GM23248 (cell line): ENCODE data around the gene EML6. TPM values are rescaled to one million over a fixed set of nuclear protein-coding genes. Genes with fewer than 3 reads are reported as not detected.

ENCODE experiments used
- DNase-seq: peaks from one replicate; pipeline ENCODE4 v3.0.0-alpha.2; 2015
- H2AFZ ChIP-seq: fragments of 200-600 bp; sonication (generic); 2 replicates; pipeline ENCODE4 v1.6.1; 2016; ENCODE audit warnings: antibody characterized with exemption
- H3F3A ChIP-seq: fragments of 200-600 bp; sonication (generic); 2 replicates; pipeline ENCODE4 v1.6.1; 2016; ENCODE audit warnings: mild to moderate bottlenecking, antibody characterized with exemption, mixed run types; ENCODE audit not compliant: insufficient read depth
- H3K27ac ChIP-seq: fragments of 200-600 bp; sonication (generic); 2 replicates; pipeline ENCODE4 v1.5.1; 2016; ENCODE audit warnings: mild to moderate bottlenecking
- H3K27me3 ChIP-seq: fragments of 200-600 bp; sonication (generic); replicated peaks from 2 replicates; pipeline ENCODE4 v1.6.1; 2016; ENCODE audit warnings: mild to moderate bottlenecking; ENCODE audit not compliant: insufficient read depth
- H3K36me3 ChIP-seq: fragments of 200-600 bp; sonication (generic); 2 replicates; pipeline ENCODE4 v1.6.1; 2016; ENCODE audit warnings: low read depth, mild to moderate bottlenecking
- H3K4me1 ChIP-seq: fragments of 200-600 bp; sonication (generic); 2 replicates; pipeline ENCODE4 v1.6.1; 2016; ENCODE audit warnings: mild to moderate bottlenecking; ENCODE audit not compliant: insufficient read depth
- H3K4me2 ChIP-seq: fragments of 200-600 bp; sonication (generic); one replicate; pipeline ENCODE4 v1.6.1; 2016; ENCODE audit warnings: mild to moderate bottlenecking; ENCODE audit not compliant: unreplicated experiment
- H3K4me3 ChIP-seq: fragments of 200-600 bp; sonication (generic); 2 replicates; pipeline ENCODE4 v1.5.1; 2016; ENCODE audit warnings: mild to moderate bottlenecking
- H3K79me2 ChIP-seq: fragments of 200-600 bp; sonication (generic); 2 replicates; pipeline ENCODE4 v1.6.1; 2016; ENCODE audit warnings: mild to moderate bottlenecking; ENCODE audit not compliant: insufficient read depth
- H3K9ac ChIP-seq: fragments of 200-600 bp; sonication (generic); 2 replicates; pipeline ENCODE4 v1.6.1; 2016; ENCODE audit warnings: mild to moderate bottlenecking
- H3K9me2 ChIP-seq: fragments of 200-600 bp; sonication (generic); 2 replicates; pipeline ENCODE4 v1.6.1; 2016; ENCODE audit warnings: mixed run types, mild to moderate bottlenecking, moderate library complexity; ENCODE audit not compliant: insufficient read depth
- H3K9me3 ChIP-seq: fragments of 200-600 bp; sonication (generic); one replicate; pipeline ENCODE4 v1.6.1; 2017; ENCODE audit warnings: low read depth
- H4K20me1 ChIP-seq: fragments of 200-600 bp; sonication (generic); 2 replicates; pipeline ENCODE4 v1.6.0; 2016; ENCODE audit not compliant: insufficient read depth
- EZH2 ChIP-seq: fragments of 200-600 bp; sonication (generic); IDR thresholded peaks from 2 replicates; pipeline ENCODE4 v1.6.1; 2018; ENCODE audit warnings: antibody characterized with exemption, mild to moderate bottlenecking; ENCODE audit not compliant: insufficient read depth, poor library complexity, severe bottlenecking
- EZH2phosphoT487 ChIP-seq: fragments of 200-600 bp; sonication (generic); IDR thresholded peaks from 2 replicates; pipeline ENCODE4 v1.6.1; 2018; ENCODE audit warnings: antibody characterized with exemption, moderate library complexity, mild to moderate bottlenecking, low read depth; ENCODE audit not compliant: insufficient read depth
- WGBS, 2 experiments: methylation state at CpG; one replicate each; pipeline ENCODE4 v1.1.6; 2015 to 2017; ENCODE audit warnings: low lambda C conversion rate in 2 of 2, low coverage in 1 of 2; ENCODE audit errors: missing lambda C conversion rate in 2 of 2; 5-methylcytosine and 5-hydroxymethylcytosine counted together
- in situ Hi-C: fragments of 300-500 bp; cut with MboI; formaldehyde crosslinking; loops from 2 replicates; pipeline ENCODE4 v1.15.0; 2020
- polyA plus RNA-seq: library from polyadenylated mRNA; unstranded; fragments of >200 nt; fragmentation: Nextera tagmentation; extraction: Ambion mirVana; gene quantifications from 2 replicates; pipeline ENCODE4 v1.2.1, GENCODE V29; 2016
- total RNA-seq: library from RNA; depleted of rRNA; stranded (reverse); fragments of >200 nt; shearing (Covaris generic); gene quantifications from 2 replicates; pipeline ENCODE4 v1.2.3, GENCODE V29; 2014

The EML6 gene
- total and polyA plus RNA-seq, 2 experiments from 2014 or later: 0.54 to 0.76 TPM

- H3K4me3 ChIP-seq: no peak overlapping the region
- no peaks in the 10 kb centered on the region for H3K36me3 ChIP-seq
- peak overlapping the region; percentile 49 for H3K27ac ChIP-seq
- in situ Hi-C loops: no loop called here
- H4K20me1 ChIP-seq: no peaks in the 10 kb centered on the region
- H3K79me2 ChIP-seq: no peaks in the 10 kb centered on the region
- H3K9me3 ChIP-seq: no peaks in the 10 kb centered on the region
- H2AFZ ChIP-seq: no peak overlapping the region
- 16 to 22% methylated on average over 4 of the region's 4 CpGs for WGBS, 2 experiments
- no peaks in the 10 kb centered on the region for H3K9me2 ChIP-seq
- TF ChIP-seq EZH2 (no peak), EZH2phosphoT487 (no peak)
- H3K27me3 ChIP-seq: no peaks in the 10 kb centered on the region
- no peak overlapping the region; the same call in 1 of the 2 replicates for H3K9ac ChIP-seq
- peak overlapping the region; percentile 44 for H3K4me2 ChIP-seq
- H3K4me1 ChIP-seq: peaks cover 10% of the 10 kb centered on the region
- DNase-seq: peak; percentile 93
- peaks cover 22% of the 10 kb centered on the region for H3F3A ChIP-seq
Observed at GRCh38 chr2:54728669-54729120, 5.2 kb downstream of the EML6 start.

- H3K4me2 ChIP-seq: no peak overlapping the region
- H3K9me3 ChIP-seq: no peaks in the 10 kb centered on the region
- 49 to 52% methylated on average over 2 of the region's 2 CpGs for WGBS, 2 experiments
- no peak overlapping the region for H3K27ac ChIP-seq
- H3K36me3 ChIP-seq: no peaks in the 10 kb centered on the region
- in situ Hi-C loops: no loop called here
- H3K4me1 ChIP-seq: no peaks in the 10 kb centered on the region
- no peak overlapping the region for H3K4me3 ChIP-seq
- no peaks in the 10 kb centered on the region for H3F3A ChIP-seq
- DNase-seq: no peak
- H3K27me3 ChIP-seq: no peaks in the 10 kb centered on the region
- TF ChIP-seq EZH2: no peak
- no peak for TF ChIP-seq EZH2phosphoT487
- H3K9ac ChIP-seq: no peak overlapping the region
- H3K79me2 ChIP-seq: no peaks in the 10 kb centered on the region
- H2AFZ ChIP-seq: no peak overlapping the region
- H4K20me1 ChIP-seq: no peaks in the 10 kb centered on the region
- H3K9me2 ChIP-seq: no peaks in the 10 kb centered on the region
Observed at GRCh38 chr2:54735636-54736035, 12.2 kb downstream of the EML6 start.

- no peak overlapping the region for H2AFZ ChIP-seq
- H3K36me3 ChIP-seq: no peaks in the 10 kb centered on the region
Observed at GRCh38 chr2:54738281-54738680, 14.8 kb downstream of the EML6 start.

DNA sequence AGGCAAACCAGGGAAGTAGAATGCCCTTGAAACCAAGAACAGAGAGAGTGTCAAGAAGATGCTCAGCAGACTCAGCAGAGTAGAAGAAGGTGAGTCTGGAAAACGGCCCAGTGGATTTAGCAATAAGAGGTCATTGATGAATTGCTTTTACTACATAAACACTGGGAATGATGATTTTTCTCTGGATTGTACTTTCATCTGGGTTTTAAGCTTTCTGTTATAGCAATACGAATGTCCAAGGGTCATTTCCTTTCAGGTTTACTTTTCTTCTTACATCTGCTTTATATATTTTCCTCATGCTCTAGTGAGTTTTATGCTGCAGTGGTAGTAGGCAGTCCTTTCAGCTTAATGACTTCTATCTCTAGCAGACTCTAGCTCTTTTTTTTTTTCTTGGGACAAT, 16.9 kb downstream of the EML6 start:
- TF ChIP-seq EZH2phosphoT487 (no peak), EZH2 (no peak)
- DNase-seq: no peak
- Histone ChIP-seq H3K36me3 (no peaks in the 10 kb centered on the region), H3K27me3 (no peaks in the 10 kb centered on the region), H3K4me3 (no peak overlapping the region), H3F3A (no peaks in the 10 kb centered on the region), H3K79me2 (no peaks in the 10 kb centered on the region), H3K27ac (no peak overlapping the region), H4K20me1 (no peaks in the 10 kb centered on the region), H3K4me2 (no peak overlapping the region), H3K4me1 (no peaks in the 10 kb centered on the region), H2AFZ (no peak overlapping the region), H3K9me2 (no peaks in the 10 kb centered on the region), H3K9ac (no peak overlapping the region), H3K9me3 (no peaks in the 10 kb centered on the region)
- 68 to 74% methylated on average over 2 of the region's 2 CpGs for WGBS, 2 experiments
- in situ Hi-C loops: no loop called here

More at GRCh38 chr2:54738281-54738680, 14.8 kb downstream of the EML6 start:
- H3K4me3 ChIP-seq: no peak overlapping the region
- no peak overlapping the region for H3K27ac ChIP-seq
- H3F3A ChIP-seq: no peaks in the 10 kb centered on the region
- H3K4me1 ChIP-seq: no peaks in the 10 kb centered on the region
- DNase-seq: no peak
- H3K79me2 ChIP-seq: no peaks in the 10 kb centered on the region
- H3K9ac ChIP-seq: no peak overlapping the region
- no peak for TF ChIP-seq EZH2phosphoT487
- TF ChIP-seq EZH2: no peak
- no peak overlapping the region for H3K4me2 ChIP-seq
- H4K20me1 ChIP-seq: no peaks in the 10 kb centered on the region
- in situ Hi-C loops: no loop called here
- no peaks in the 10 kb centered on the region for H3K27me3 ChIP-seq
- no peaks in the 10 kb centered on the region for H3K9me3 ChIP-seq
- H3K9me2 ChIP-seq: no peaks in the 10 kb centered on the region

- Histone ChIP-seq H2AFZ (no peak overlapping the region), H4K20me1 (no peaks in the 10 kb centered on the region), H3K27ac (no peak overlapping the region), H3K79me2 (no peaks in the 10 kb centered on the region), H3K9me3 (no peaks in the 10 kb centered on the region), H3K36me3 (no peaks in the 10 kb centered on the region), H3K4me3 (no peak overlapping the region), H3F3A (no peaks in the 10 kb centered on the region), H3K9ac (no peak overlapping the region), H3K27me3 (no peaks in the 10 kb centered on the region), H3K4me1 (no peaks in the 10 kb centered on the region), H3K9me2 (no peaks in the 10 kb centered on the region), H3K4me2 (no peak overlapping the region)
- no peak for TF ChIP-seq EZH2phosphoT487
- no peak for TF ChIP-seq EZH2
- WGBS, 2 experiments: 100% methylated on average over 1 of the region's 1 CpG
- peak; percentile 63 for DNase-seq
- in situ Hi-C loops: no loop called here
Observed at GRCh38 chr2:54741250-54741649, 17.8 kb downstream of the EML6 start.
